ENCODE results near the gene MGAT5. TPM values are rescaled to one million over a fixed set of nuclear protein-coding genes. Genes with fewer than 3 reads are reported as not detected.

Gene MGAT5
- total RNA-seq, 1 donor from 2014 or later = 98.7 TPM

- peaks cover 20% of the 10 kb centered on the region for H3K36me3 ChIP-seq
- intact Hi-C loops (cut with micrococcal nuclease) = no loop called here
- peak overlapping the region; percentile 88 for H3K27ac ChIP-seq (replicated peaks)
These were observed 108.3 kb downstream of the MGAT5 start for GRCh38 chr2:134362152-134362668.

GRCh38 chr2:134362740-134363139 is 108.9 kb downstream of the MGAT5 start:
- intact Hi-C loops (cut with micrococcal nuclease) = no loop called here
- Histone ChIP-seq H3K27ac (replicated peaks) (peak overlapping the region; percentile 88), H3K27me3 (ENCODE audit: low read depth) (no peaks in the 10 kb centered on the region), H3K36me3 (peaks cover 20% of the 10 kb centered on the region), H3K4me3 (no peak overlapping the region), H3K9me3 (replicated peaks) (no peaks in the 10 kb centered on the region), H3K4me1 (peaks cover 69% of the 10 kb centered on the region)
- TF ChIP-seq CTCF (IDR thresholded peaks at IDR 0.05; ENCODE audit: borderline replicate concordance) = no peak
- no peak for DNase-seq

More at GRCh38 chr2:134362152-134362668, 108.3 kb downstream of the MGAT5 start:
- DNase-seq = no peak
- peaks cover 64% of the 10 kb centered on the region for H3K4me1 ChIP-seq
- no peaks in the 10 kb centered on the region for H3K27me3 ChIP-seq (ENCODE audit: low read depth)
- H3K9me3 ChIP-seq (replicated peaks) = no peaks in the 10 kb centered on the region
- no peak overlapping the region for H3K4me3 ChIP-seq
- TF ChIP-seq CTCF (IDR thresholded peaks at IDR 0.05; ENCODE audit: borderline replicate concordance) = no peak

DNA sequence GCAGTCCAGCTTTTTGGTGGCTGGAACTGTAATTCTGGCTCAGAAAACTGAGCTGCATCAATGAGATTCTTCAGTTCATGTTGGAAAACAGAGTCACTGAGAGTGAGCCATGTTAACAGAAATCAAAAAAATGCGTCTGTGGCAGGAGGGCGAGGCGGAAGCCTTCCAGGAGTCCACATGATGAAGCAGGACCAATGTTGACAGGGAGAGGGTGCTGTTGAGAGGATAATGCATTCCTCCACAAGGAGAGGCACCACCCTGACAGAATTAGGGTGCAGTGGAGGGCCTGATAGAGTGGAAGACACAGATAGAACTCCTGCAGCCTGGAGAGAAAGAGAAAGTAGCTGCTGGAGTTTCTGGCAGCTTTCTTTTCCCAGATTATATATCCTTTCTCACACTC is 111.5 kb downstream of the MGAT5 start:
- H3K9me3 ChIP-seq (replicated peaks) = no peaks in the 10 kb centered on the region
- DNase-seq = no peak
- peaks cover 76% of the 10 kb centered on the region for H3K4me1 ChIP-seq
- intact Hi-C loops (cut with micrococcal nuclease) = no loop called here
- no peak overlapping the region for H3K4me3 ChIP-seq
- peak; percentile 27 for TF ChIP-seq CTCF (IDR thresholded peaks at IDR 0.05; ENCODE audit: borderline replicate concordance)
- H3K36me3 ChIP-seq = peaks cover 20% of the 10 kb centered on the region
- H3K27me3 ChIP-seq (ENCODE audit: low read depth) = no peaks in the 10 kb centered on the region
- H3K27ac ChIP-seq (replicated peaks) = no peak overlapping the region

DNA sequence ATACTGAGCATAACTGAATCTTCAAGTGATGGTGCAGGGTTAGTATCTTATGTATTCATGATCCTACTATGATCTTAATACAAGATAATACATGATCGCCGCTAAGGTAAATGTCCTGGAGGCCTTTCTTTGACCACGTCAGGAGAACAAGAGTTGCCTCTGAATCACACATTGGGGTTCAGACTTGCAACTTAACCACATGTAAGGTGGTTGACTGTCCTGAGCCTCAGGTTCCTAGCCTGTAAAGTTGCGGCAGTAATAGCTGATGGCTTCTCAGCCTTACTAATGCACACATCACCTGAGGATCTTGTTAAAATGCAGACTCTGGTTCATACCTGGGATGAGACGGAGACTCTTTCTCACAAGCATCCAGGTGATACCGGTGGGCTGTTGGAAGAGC is 112.5 kb downstream of the MGAT5 start:
- Histone ChIP-seq H3K4me1 (peaks cover 76% of the 10 kb centered on the region), H3K27me3 (ENCODE audit: low read depth) (no peaks in the 10 kb centered on the region), H3K36me3 (peaks cover 20% of the 10 kb centered on the region), H3K4me3 (no peak overlapping the region), H3K9me3 (replicated peaks) (no peaks in the 10 kb centered on the region), H3K27ac (replicated peaks) (peak overlapping the region; percentile 62)
- no peak for DNase-seq
- intact Hi-C loops (cut with micrococcal nuclease) = no loop called here
- no peak for TF ChIP-seq CTCF (IDR thresholded peaks at IDR 0.05; ENCODE audit: borderline replicate concordance)

DNA sequence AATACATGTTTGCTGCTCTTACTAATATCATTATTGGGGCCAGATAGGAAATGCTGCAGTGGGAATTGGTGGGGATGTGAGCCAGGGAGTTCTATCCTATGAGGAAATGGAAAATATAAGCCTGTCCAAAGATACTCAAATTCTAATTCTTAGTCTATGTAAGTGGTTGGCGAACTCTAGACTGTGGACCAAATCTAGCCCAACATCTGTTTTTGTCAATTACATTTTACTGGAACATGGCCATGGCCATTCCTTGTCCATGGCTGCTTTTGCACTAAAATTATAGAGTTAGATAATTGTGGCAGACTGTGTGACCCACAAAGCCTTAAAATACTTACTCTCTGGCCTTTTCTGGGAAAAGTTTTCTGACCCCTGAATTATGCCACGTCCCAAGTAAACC is 113.3 kb downstream of the MGAT5 start:
- TF ChIP-seq CTCF (IDR thresholded peaks at IDR 0.05; ENCODE audit: borderline replicate concordance) = no peak
- Histone ChIP-seq H3K27ac (replicated peaks) (peak overlapping the region; percentile 62), H3K9me3 (replicated peaks) (no peaks in the 10 kb centered on the region), H3K4me3 (no peak overlapping the region), H3K36me3 (peaks cover 17% of the 10 kb centered on the region), H3K27me3 (ENCODE audit: low read depth) (no peaks in the 10 kb centered on the region), H3K4me1 (peaks cover 76% of the 10 kb centered on the region)
- DNase-seq = no peak
- intact Hi-C loops (cut with micrococcal nuclease) = no loop called here

Data from left ventricle myocardium inferior (tissue), 1 donor.